Neural progenitor cell (in vitro differentiated cells): ENCODE data around the gene TBCEL.

Experiments
- EZH2 ChIP-seq: fragments of 200-600 bp; sonication (generic); IDR thresholded peaks from 2 replicates; pipeline ENCODE4 v1.6.1; 2017; ENCODE audit warnings: antibody characterized with exemption, mild to moderate bottlenecking, moderate library complexity
- TF ChIP-seq, protein P1 (sequence below): fragments of 200-600 bp; sonication (generic); IDR thresholded peaks from 2 replicates; pipeline ENCODE4 v1.5.1; 2017; ENCODE audit warnings: antibody characterized with exemption, mild to moderate bottlenecking

DNA sequence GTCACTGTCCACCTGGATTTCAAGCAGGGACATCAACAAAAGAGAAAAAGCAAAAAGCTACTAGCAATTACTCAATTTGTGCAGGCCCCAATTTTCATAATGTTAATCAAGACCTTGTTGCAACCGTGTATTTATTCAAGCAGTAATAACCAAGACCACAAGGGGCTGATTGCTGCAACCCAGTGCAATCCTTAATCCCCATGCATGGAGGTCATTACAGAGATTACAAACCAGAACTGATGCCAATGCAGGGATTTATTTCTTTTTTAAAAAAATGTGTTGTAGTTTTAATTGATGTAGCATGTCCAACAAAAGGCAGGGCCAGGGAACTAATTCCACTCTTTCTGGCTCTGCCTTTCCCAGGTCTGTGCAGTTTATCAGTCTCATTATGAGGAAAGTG lies 95.5 kb downstream of the TBCEL start:
- TF ChIP-seq, protein P1, sequence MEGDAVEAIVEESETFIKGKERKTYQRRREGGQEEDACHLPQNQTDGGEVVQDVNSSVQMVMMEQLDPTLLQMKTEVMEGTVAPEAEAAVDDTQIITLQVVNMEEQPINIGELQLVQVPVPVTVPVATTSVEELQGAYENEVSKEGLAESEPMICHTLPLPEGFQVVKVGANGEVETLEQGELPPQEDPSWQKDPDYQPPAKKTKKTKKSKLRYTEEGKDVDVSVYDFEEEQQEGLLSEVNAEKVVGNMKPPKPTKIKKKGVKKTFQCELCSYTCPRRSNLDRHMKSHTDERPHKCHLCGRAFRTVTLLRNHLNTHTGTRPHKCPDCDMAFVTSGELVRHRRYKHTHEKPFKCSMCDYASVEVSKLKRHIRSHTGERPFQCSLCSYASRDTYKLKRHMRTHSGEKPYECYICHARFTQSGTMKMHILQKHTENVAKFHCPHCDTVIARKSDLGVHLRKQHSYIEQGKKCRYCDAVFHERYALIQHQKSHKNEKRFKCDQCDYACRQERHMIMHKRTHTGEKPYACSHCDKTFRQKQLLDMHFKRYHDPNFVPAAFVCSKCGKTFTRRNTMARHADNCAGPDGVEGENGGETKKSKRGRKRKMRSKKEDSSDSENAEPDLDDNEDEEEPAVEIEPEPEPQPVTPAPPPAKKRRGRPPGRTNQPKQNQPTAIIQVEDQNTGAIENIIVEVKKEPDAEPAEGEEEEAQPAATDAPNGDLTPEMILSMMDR = peak; percentile 15
- no peak for TF ChIP-seq EZH2
